Stimulated activated CD8-positive, alpha-beta memory T cell treated with anti-CD3 and anti-CD28 coated beads, Interleukin-15, amount 100 ng/mL, for 48 hours (primary cell): ENCODE measurements around the gene CD48.

Source experiments
- DNase-seq, 2 donors: peaks; one replicate each; pipeline ENCODE4 v3.0.0-alpha.2; 2020; ENCODE audit warnings: low read depth in 2 of 2

CD48 gene

DNA sequence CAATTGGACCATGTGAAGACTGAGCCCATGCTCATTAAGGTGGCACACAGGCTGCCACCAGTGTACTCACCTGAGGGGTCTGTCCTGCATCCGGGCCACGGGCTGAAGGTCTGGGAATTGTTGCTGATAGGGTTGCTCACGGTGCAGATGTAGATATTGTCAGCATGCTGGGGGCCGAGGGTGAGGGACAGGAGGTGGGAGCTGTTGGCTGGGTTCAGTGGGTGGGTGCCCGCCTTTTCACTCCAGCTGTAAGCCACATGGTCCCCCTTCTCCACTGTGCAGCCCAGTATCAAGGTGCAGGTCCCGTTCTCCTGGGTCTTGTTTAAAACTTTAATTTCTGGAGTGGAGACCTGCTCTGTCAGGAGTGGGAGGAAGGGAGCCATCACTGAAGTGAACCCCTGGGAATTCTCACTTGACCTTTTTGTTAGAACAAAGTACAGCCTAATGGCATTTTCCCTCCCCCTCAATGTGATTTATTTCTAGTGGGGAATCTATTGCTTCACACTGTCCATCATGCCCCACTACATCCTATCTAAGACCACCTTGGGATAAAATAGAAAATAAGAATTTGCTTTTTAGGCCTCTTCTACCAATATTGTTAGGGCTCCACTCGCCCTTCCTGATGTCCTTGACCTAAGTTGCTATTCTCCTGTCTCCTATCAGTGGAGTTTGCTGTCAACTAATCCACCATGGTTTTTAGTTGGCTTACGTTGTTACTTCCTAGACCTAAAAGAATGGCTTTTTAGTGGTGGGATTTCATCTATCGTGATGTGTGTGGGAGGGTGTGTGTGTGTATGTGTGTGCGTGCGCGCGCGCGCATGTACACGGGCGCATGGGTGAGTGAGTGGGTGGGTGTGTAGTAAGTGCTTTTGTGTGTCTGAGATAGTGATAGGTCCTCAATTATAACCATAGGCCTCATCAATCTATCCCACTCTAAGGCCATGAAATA lies 76.8 kb downstream of the CD48 start:
- no peak for DNase-seq

- no peak for DNase-seq
Observed at GRCh38 chr1:160633330-160633903, 78.2 kb downstream of the CD48 start.

- no peak for DNase-seq
Observed at GRCh38 chr1:160631983-160632625, 79.5 kb downstream of the CD48 start.

DNA sequence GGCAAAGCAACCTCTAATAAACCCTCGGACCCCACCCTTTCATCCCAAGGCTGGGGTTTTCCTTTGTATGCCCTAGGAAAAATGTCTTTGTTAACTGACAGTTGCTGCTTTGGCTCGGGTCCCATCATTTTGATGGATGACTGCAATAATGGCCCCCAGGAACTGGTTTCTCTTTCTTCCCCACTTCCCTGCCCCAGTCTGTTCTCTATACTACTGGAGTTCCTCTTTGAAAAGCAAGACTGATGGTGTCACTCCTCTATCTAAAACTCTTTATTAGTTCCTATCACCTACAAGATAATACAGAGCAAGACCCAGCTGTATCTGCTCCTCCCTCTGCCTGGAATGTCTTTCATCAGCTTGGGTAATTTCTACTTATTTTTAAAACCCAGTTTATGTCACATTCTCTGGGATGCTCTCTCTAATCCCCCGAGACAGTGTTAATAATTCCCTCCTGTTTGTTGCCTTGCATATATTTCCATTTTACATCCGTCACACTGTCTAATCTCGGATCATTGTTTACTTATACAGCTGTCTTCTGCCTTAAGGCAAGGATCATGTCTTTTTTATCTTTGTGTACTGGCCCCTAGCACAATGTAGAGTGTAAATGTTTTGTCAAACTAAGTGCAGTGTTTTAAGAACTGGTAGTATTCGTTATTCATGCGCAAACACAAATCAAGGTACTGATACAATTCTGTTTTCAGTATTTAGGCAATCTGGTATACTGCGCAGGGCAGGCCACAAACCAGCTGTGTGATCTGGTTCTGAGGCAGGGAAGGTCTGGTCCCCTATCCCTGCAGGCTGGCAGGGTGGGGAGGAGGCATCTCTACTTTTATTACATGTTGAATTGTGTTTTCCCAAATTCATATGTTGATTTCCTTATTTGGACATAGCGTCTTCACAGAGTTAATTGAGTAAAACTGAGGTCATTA lies 80.8 kb downstream of the CD48 start:
- no peak for DNase-seq

DNA sequence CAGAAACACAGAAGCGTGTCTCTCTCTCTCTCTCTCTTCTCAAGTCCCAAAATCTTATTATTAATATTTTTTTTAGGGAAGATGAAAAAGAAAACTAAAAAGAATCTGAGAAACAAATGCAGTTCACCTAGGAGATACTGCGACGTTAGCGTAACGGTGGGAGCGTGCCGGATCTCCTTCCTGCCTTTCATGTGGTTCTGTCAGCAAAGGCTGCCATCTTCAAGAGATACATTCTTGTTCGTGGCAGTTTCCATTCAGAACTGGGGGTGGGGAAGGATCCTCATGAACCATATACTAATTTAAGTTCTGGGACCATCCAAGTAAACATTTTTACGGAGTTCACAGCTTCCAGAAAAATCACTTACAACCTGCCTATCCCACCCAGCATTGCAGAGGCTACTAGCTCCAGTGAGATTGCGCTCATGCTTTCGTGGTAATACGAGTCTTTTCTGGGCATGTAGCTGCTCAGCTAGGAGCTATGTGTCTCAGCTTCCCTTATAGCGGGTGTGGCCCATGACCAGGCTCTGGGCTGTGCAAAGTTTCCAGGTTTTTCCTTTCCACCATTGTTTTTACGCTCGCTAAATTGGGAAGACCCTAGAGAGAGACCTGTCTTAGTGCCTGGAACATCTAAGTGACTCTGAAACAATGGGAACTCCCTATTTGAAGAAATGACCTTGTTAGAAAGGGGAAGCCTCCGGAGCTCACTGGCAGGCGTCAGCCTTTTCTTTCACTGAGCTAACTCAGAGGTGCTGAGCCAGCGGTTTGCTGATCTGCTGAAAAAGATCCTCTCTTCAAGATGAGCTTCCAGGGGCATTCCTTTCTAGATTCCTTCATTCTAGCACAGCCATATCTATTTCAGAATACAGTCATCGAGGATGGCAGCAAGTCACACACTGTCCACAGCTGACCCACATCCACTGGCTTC lies 82.1 kb downstream of the CD48 start:
- DNase-seq = peak in 1 of 2 donors; percentile 44

DNA sequence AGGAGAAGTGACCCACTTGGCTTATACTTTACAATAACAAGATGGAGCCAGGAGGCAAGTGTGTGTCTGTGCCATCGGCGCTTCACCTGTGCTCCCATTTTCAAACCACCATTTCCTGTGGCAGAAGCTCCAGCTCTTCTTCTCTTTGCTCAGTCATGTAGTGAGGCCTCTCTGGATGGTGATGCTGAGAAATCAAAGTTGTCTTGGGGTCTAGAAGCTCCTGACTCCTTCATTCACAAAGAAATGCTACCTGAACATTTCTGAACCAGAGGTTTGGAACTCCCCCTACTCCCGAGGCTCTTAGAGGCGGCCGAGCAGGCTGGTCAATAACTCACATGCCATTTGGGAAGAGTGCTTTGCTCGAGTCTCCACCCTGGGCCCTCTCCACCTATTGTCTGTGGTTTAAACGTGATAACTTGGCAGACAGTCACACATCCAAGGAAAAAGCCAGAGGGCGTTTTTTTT lies 82.8 kb downstream of the CD48 start:
- DNase-seq = no peak
